DLD1 (cell line): ENCODE data around the gene KCNQ1.

ENCODE experiments used
- in situ Hi-C: cut with HindIII; loops from 2 replicates; pipeline ENCODE4 v1.10.0; 2017; ENCODE audit warnings: low sequenced_read_pairs

KCNQ1 gene

GRCh38 chr11:2542406-2542805, 97.6 kb downstream of the KCNQ1 start:
- in situ Hi-C loops = no loop called here

- in situ Hi-C loops = no loop called here
These were observed 103.0 kb downstream of the KCNQ1 start for GRCh38 chr11:2547806-2548205.

GRCh38 chr11:2548596-2548995, 103.8 kb downstream of the KCNQ1 start:
- in situ Hi-C loops = no loop called here

- in situ Hi-C loops = no loop called here
These were observed 104.3 kb downstream of the KCNQ1 start for GRCh38 chr11:2549080-2549479.

GRCh38 chr11:2549491-2549875, 104.7 kb downstream of the KCNQ1 start:
- in situ Hi-C loops = no loop called here

GRCh38 chr11:2549876-2550605, 105.2 kb downstream of the KCNQ1 start:
- in situ Hi-C loops = no loop called here

- in situ Hi-C loops = no loop called here
These were observed 105.8 kb downstream of the KCNQ1 start for GRCh38 chr11:2550606-2550970.

GRCh38 chr11:2551131-2551530, 106.3 kb downstream of the KCNQ1 start:
- in situ Hi-C loops = no loop called here

- in situ Hi-C loops = no loop called here
These were observed 107.4 kb downstream of the KCNQ1 start for GRCh38 chr11:2552210-2552609.

- in situ Hi-C loops = no loop called here
These were observed 108.4 kb downstream of the KCNQ1 start for GRCh38 chr11:2553198-2553597.

- in situ Hi-C loops = no loop called here
These were observed 109.1 kb downstream of the KCNQ1 start for GRCh38 chr11:2553886-2554285.

- in situ Hi-C loops = loop anchor here (5.0 kb wide), 1 partner anchor 53 kb away; no protein-coding TSS in a partner anchor
These were observed 109.8 kb downstream of the KCNQ1 start for GRCh38 chr11:2554338-2555207.

GRCh38 chr11:2555336-2555735, 110.5 kb downstream of the KCNQ1 start:
- in situ Hi-C loops = loop anchor here (5.0 kb wide), 1 partner anchor 52 kb away; no protein-coding TSS in a partner anchor

GRCh38 chr11:2555891-2556290, 111.1 kb downstream of the KCNQ1 start:
- in situ Hi-C loops = loop anchor here (5.0 kb wide), 1 partner anchor 51 kb away; no protein-coding TSS in a partner anchor

GRCh38 chr11:2557381-2557780, 112.6 kb downstream of the KCNQ1 start:
- in situ Hi-C loops = loop anchor here (5.0 kb wide), 1 partner anchor 50 kb away; no protein-coding TSS in a partner anchor

- in situ Hi-C loops = loop anchor here (5.0 kb wide), 1 partner anchor 49 kb away; no protein-coding TSS in a partner anchor
These were observed 113.6 kb downstream of the KCNQ1 start for GRCh38 chr11:2558397-2558796.

- in situ Hi-C loops = loop anchor here (5.0 kb wide), 1 partner anchor 48 kb away; no protein-coding TSS in a partner anchor
These were observed 114.2 kb downstream of the KCNQ1 start for GRCh38 chr11:2558861-2559526.

GRCh38 chr11:2559527-2560311, 114.9 kb downstream of the KCNQ1 start:
- in situ Hi-C loops = loop anchor here (5.0 kb wide), 1 partner anchor 48 kb away; no protein-coding TSS in a partner anchor

GRCh38 chr11:2561696-2562581, 117.1 kb downstream of the KCNQ1 start:
- in situ Hi-C loops = no loop called here

GRCh38 chr11:2562890-2563212, 118.0 kb downstream of the KCNQ1 start:
- in situ Hi-C loops = no loop called here
